NT2/D1 (cell line): ENCODE data around the gene NFX1.

Source experiments
- DNase-seq: peaks from one replicate; pipeline ENCODE4 v3.0.0-alpha.2; 2011; ENCODE audit warnings: low read depth, low spot score
- H3K27me3 ChIP-seq: 2 replicates; pipeline ENCODE4 v1.6.0; 2011; ENCODE audit warnings: mild to moderate bottlenecking; ENCODE audit not compliant: insufficient read length, insufficient read depth
- H3K36me3 ChIP-seq: 2 replicates; pipeline ENCODE4 v1.6.1; 2011; ENCODE audit warnings: mild to moderate bottlenecking, low read length, mixed read lengths; ENCODE audit not compliant: insufficient read depth, insufficient read length
- H3K4me1 ChIP-seq: 2 replicates; pipeline ENCODE4 v1.5.1; 2011; ENCODE audit not compliant: insufficient read depth, insufficient read length
- H3K4me3 ChIP-seq: 2 replicates; pipeline ENCODE4 v1.5.1; 2011; ENCODE audit warnings: low read depth; ENCODE audit not compliant: insufficient read length
- H3K9ac ChIP-seq: 2 replicates; pipeline ENCODE4 v1.6.0; 2011; ENCODE audit warnings: low read depth; ENCODE audit not compliant: insufficient read length
- H3K9me3 ChIP-seq: 2 replicates; pipeline ENCODE4 v1.5.1; 2011; ENCODE audit warnings: mild to moderate bottlenecking, low read length; ENCODE audit not compliant: insufficient read depth
- SUZ12 ChIP-seq: IDR thresholded peaks from 2 replicates; pipeline ENCODE4 v1.6.1; 2011; ENCODE audit not compliant: insufficient read length, insufficient read depth; ENCODE audit errors: extremely low read depth
- YY1 ChIP-seq: IDR thresholded peaks from 2 replicates; pipeline ENCODE4 v1.6.1; 2011; ENCODE audit not compliant: insufficient read length, insufficient read depth
- ZNF274 ChIP-seq: IDR thresholded peaks from 2 replicates; pipeline ENCODE4 v1.6.1; 2011; ENCODE audit warnings: mild to moderate bottlenecking, low read depth, low read length

Gene NFX1

GRCh38 chr9:33366979-33367480 lies 76.7 kb downstream of the NFX1 start:
- no peaks in the 10 kb centered on the region for H3K27me3 ChIP-seq
- H3K9me3 ChIP-seq, result no peaks in the 10 kb centered on the region
- no peak for DNase-seq
- no peak overlapping the region for H3K9ac ChIP-seq
- no peaks in the 10 kb centered on the region for H3K4me1 ChIP-seq
- peaks cover 80% of the 10 kb centered on the region for H3K36me3 ChIP-seq
- no peak overlapping the region for H3K4me3 ChIP-seq
- TF ChIP-seq ZNF274 (no peak), SUZ12 (no peak), YY1 (no peak)

DNA sequence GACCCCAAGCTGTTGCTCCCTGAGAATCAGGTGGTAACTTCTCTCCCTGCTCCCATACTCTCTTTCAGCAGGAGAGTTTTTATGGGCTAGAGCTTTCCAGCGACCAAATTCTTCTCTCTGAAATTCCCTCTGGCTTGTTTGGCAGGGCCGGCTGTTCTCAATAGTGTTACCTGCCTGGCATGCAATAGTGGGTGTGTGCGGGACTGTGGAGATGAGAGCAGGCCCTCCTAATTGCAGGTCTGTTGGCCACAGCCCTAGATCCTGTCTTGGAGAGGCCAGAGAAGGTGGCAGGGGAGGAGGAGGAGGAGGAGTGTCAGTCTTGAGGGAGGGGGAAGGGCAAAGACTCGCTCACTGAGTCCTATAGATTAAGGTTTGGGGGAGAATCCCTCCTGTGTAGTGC lies 82.6 kb downstream of the NFX1 start:
- no peak for TF ChIP-seq YY1
- no peak for TF ChIP-seq ZNF274
- no peak for TF ChIP-seq SUZ12
- peak overlapping the region; percentile 18 for H3K9ac ChIP-seq
- peaks cover 16% of the 10 kb centered on the region for H3K4me1 ChIP-seq
- DNase-seq, result no peak
- no peaks in the 10 kb centered on the region for H3K27me3 ChIP-seq
- no peaks in the 10 kb centered on the region for H3K9me3 ChIP-seq
- peaks cover 54% of the 10 kb centered on the region for H3K36me3 ChIP-seq
- no peak overlapping the region for H3K4me3 ChIP-seq

DNA sequence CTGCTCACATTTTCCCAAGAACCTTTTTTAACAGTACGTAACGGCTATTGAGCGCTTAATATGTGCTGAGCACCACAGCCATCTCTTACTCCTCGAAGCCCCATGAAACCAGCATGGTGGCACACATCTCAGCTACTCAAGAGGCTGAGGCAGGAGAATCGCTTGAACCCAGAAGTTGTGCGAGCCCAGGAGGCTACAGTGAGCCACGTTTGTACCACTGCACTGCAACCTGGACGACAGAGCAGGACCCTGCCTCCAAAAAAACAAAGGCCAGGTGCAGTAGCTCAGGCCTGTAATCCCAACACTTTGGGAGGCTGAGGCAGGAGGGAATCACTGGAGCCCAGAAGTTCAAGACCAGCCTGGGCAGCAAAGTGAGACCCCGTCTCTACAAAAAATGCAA lies 83.9 kb downstream of the NFX1 start:
- H3K9me3 ChIP-seq, result no peaks in the 10 kb centered on the region
- H3K9ac ChIP-seq, result no peak overlapping the region
- peaks cover 16% of the 10 kb centered on the region for H3K4me1 ChIP-seq
- TF ChIP-seq ZNF274 (no peak), YY1 (no peak), SUZ12 (no peak)
- no peak for DNase-seq
- no peak overlapping the region for H3K4me3 ChIP-seq
- no peaks in the 10 kb centered on the region for H3K27me3 ChIP-seq
- H3K36me3 ChIP-seq, result peaks cover 45% of the 10 kb centered on the region

DNA sequence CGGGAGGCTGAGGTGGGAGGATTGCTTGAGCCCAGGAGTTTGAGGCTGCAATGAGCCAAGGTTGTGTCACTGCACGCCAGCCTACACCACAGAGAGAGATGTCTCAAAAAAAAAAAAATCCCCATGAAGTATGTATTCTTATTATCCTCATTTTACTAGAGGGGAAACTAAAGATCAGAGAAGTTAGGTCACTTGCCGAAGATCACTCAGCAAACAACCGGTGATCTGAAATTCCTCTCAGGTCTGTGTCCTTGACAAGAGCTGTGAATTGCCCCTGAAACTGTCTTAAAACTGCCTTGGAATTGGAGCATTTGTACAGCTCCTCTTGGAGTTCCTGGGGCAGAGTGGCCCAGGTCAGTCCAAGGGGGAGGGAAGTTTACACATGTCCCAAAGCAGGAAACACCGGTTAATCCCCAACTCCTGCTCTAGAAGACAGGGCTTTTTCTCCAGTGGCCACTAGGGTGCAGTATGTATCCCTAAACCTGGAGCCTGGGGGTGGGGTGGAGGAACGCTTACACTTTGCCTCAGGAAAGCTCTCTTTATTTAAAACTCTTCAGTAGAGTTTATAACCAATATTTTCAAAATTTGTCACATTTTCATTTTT lies 84.4 kb downstream of the NFX1 start:
- H3K36me3 ChIP-seq, result peaks cover 44% of the 10 kb centered on the region
- peak; percentile 78 for DNase-seq
- no peaks in the 10 kb centered on the region for H3K9me3 ChIP-seq
- H3K4me1 ChIP-seq, result peaks cover 16% of the 10 kb centered on the region
- TF ChIP-seq SUZ12 (no peak), YY1 (no peak), ZNF274 (no peak)
- peak overlapping the region; percentile 54 for H3K9ac ChIP-seq
- H3K27me3 ChIP-seq, result no peaks in the 10 kb centered on the region
- H3K4me3 ChIP-seq, result no peak overlapping the region

- Histone ChIP-seq H3K4me1 (peaks cover 22% of the 10 kb centered on the region), H3K4me3 (peak overlapping the region; percentile 46), H3K9me3 (no peaks in the 10 kb centered on the region), H3K36me3 (peaks cover 44% of the 10 kb centered on the region), H3K27me3 (no peaks in the 10 kb centered on the region), H3K9ac (peak overlapping the region; percentile 77)
- DNase-seq, result no peak
- TF ChIP-seq YY1 (no peak), ZNF274 (no peak), SUZ12 (no peak)
These were observed 85.0 kb downstream of the NFX1 start for GRCh38 chr9:33375238-33375840.

GRCh38 chr9:33375841-33376321 lies 85.6 kb downstream of the NFX1 start:
- Histone ChIP-seq H3K27me3 (no peaks in the 10 kb centered on the region), H3K9ac (peak overlapping the region; percentile 77), H3K9me3 (no peaks in the 10 kb centered on the region), H3K36me3 (peaks cover 41% of the 10 kb centered on the region), H3K4me3 (peak overlapping the region; percentile 46), H3K4me1 (peaks cover 27% of the 10 kb centered on the region)
- no peak for DNase-seq
- TF ChIP-seq YY1 (no peak), ZNF274 (no peak), SUZ12 (no peak)

DNA sequence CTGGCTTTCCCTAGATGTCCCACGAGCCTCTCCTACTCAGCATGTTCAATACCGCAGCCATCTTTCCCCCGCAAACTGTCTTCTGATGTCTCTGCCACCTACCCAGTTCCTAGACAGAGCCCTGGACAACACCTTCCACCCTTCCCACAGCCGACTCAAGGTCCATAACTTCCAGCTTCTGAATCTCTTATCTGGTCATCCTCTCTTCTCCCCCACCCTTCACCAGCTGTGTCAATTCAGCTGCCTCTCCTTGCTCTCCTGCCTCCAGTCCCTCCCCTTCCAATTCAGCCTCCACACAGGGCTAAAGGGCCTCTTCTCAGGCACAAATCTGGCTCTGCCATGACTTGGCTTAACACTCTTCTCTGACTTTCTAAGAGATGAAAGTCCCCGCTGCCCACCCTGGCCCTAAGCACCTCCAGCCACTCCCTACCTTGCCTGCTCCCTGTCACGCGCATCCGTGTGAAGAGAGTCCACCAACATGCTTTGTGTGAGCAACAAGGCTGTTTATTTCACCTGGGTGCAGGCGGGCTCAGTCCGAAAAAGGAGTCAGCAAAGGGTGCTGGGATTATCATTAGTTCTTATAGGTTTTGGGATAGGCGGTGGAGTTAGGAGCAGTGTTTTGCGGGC lies 86.9 kb downstream of the NFX1 start:
- Histone ChIP-seq H3K9ac (peak overlapping the region; percentile 16), H3K4me1 (peaks cover 32% of the 10 kb centered on the region), H3K9me3 (no peaks in the 10 kb centered on the region), H3K36me3 (peaks cover 29% of the 10 kb centered on the region), H3K4me3 (no peak overlapping the region), H3K27me3 (no peaks in the 10 kb centered on the region)
- DNase-seq, result no peak
- TF ChIP-seq SUZ12 (no peak), ZNF274 (no peak), YY1 (no peak)
